ENCODE measurements around the gene NALCN. TPM values are rescaled to one million over a fixed set of nuclear protein-coding genes. Genes with fewer than 3 reads are reported as not detected.
A peak's percentile ranks its signal among the peaks of the same experiment; 100 is the strongest.

NALCN gene
- total RNA-seq: 10 to 100 TPM; 26.9 to 28.6 TPM

DNA sequence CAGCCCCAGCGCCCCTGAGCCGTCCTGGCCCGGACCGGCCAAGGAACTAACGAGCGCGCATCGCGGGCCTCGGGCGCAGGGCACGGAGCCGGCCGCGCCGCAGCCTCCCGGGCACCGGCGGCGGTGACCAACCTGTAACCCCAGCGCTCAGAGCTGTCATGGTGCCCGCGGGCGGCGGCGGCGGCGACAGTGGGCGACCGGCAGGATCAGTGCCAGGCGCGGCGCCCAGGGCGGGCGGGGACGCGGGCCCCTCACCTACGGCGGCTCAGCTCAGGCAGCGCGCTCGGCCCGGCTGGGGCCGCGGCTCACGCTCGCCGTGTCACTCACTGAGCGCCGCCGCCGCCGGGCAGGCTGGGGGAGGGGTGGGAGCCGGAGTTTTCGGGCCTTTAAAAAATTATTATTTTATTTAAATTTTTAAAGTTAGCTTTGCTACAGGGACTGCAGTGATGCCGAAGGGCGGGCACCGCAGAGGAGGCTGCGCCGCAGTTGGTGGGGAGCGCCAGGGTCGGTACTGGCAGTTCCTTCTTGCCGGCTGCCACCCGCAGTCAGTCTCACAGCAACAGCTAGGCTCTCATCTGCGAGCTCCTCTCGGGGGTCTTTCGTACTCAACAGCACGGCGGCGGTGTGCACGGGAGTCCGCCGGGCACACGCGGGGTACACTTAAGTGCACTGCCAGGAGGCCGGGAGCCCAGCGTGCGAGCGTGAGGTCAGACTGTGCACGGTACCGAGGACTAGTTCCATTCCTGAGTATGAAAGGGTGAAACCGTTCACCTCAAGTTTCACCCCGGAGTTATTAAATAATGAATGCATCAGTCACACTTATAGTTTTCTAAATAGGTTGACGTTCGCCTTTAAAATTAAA lies at the start of gene NALCN:
NALCN (minus strand) TSS at position 328 of the 862 bp plus-strand sequence. CDS start 17,382 bp downstream, outside the sequence.
- H3K27me3 ChIP-seq (replicated peaks; ENCODE audit: insufficient read depth): no peaks in the 10 kb centered on the region
- no peaks in the 10 kb centered on the region for H3K36me3 ChIP-seq
- TF ChIP-seq, protein P1, sequence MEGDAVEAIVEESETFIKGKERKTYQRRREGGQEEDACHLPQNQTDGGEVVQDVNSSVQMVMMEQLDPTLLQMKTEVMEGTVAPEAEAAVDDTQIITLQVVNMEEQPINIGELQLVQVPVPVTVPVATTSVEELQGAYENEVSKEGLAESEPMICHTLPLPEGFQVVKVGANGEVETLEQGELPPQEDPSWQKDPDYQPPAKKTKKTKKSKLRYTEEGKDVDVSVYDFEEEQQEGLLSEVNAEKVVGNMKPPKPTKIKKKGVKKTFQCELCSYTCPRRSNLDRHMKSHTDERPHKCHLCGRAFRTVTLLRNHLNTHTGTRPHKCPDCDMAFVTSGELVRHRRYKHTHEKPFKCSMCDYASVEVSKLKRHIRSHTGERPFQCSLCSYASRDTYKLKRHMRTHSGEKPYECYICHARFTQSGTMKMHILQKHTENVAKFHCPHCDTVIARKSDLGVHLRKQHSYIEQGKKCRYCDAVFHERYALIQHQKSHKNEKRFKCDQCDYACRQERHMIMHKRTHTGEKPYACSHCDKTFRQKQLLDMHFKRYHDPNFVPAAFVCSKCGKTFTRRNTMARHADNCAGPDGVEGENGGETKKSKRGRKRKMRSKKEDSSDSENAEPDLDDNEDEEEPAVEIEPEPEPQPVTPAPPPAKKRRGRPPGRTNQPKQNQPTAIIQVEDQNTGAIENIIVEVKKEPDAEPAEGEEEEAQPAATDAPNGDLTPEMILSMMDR (IDR thresholded peaks at IDR 0.05): no peak
- no peaks in the 10 kb centered on the region for H3K9me3 ChIP-seq
- H3K27ac ChIP-seq: peak within 1 kb of the TSS; percentile 75 to 76
- peaks cover 0 to 6% of the 10 kb centered on the region in 2 donors for H3K4me1 ChIP-seq (ENCODE audit: control insufficient read depth in 1 of 2, low read depth in 2 of 2)
- peak within 1 kb of the TSS; percentile 85 for H3K4me3 ChIP-seq
- ATAC-seq (ENCODE audit: insufficient number of reproducible peaks, low FRiP score, low read depth) (peak; percentile 33), DNase-seq (ENCODE audit: low spot score) (no peak)

DNA sequence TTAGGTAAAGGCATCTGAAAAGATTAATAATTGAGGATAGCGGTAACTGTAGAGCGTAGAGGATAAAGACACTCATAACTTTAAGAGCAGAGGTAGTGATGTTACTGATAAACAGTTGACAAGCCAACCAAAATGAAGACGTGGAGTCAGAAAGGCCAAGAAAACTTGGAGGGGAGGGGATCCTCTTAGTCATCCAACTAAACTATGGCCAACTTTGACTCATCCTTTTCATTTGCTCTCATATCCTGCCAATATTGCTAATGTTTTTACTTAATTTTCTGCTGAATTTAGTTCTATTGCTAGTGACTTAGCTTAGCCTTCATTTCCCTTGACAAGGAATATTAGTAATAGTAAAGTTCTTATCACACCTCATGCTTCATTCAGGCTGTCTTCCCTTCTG lies 49.6 kb upstream of the NALCN start:
- no peak for DNase-seq (ENCODE audit: low spot score)
- TF ChIP-seq, protein P1 (IDR thresholded peaks at IDR 0.05): no peak
- H3K4me1 ChIP-seq (ENCODE audit: control insufficient read depth in 1 of 2, low read depth in 2 of 2): peaks cover 8 to 51% of the 10 kb centered on the region in 2 donors
- no peak for ATAC-seq (ENCODE audit: insufficient number of reproducible peaks, low FRiP score, low read depth)
- H3K4me3 ChIP-seq: no peak overlapping the region
- H3K9me3 ChIP-seq: no peaks in the 10 kb centered on the region
- no peaks in the 10 kb centered on the region for H3K27me3 ChIP-seq (replicated peaks; ENCODE audit: insufficient read depth)
- H3K36me3 ChIP-seq: no peaks in the 10 kb centered on the region
- H3K27ac ChIP-seq: no peak overlapping the region

DNA sequence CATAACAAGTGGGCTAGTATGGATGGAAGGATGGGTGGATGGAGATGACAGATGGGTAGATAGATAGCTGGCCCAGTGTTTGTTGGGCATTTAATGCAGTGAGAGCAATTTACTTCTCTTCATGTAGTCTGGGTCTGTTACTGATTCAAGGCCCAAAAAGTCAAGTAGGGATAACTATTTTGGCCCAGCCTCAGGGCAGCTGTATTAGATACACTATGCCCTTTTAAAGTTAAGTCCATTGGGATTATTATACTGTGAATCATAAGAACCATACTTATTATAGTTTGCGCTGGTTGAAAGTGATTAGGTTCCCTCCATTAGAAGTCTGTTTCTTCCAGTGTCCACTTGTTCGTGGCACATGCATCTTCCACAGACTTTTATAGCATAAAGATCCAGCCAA lies 40.9 kb upstream of the NALCN start:
- DNase-seq (ENCODE audit: low spot score) (no peak), ATAC-seq (ENCODE audit: insufficient number of reproducible peaks, low FRiP score, low read depth) (no peak)
- Histone ChIP-seq H3K4me1 (ENCODE audit: control insufficient read depth in 1 of 2, low read depth in 2 of 2) (peaks cover 22 to 54% of the 10 kb centered on the region in 2 donors), H3K4me3 (peak overlapping the region; percentile 29), H3K9me3 (no peaks in the 10 kb centered on the region), H3K27me3 (replicated peaks; ENCODE audit: insufficient read depth) (no peaks in the 10 kb centered on the region), H3K27ac (peak overlapping the region; percentile 84 to 90), H3K36me3 (no peaks in the 10 kb centered on the region)
- TF ChIP-seq, protein P1 (IDR thresholded peaks at IDR 0.05): no peak

DNA sequence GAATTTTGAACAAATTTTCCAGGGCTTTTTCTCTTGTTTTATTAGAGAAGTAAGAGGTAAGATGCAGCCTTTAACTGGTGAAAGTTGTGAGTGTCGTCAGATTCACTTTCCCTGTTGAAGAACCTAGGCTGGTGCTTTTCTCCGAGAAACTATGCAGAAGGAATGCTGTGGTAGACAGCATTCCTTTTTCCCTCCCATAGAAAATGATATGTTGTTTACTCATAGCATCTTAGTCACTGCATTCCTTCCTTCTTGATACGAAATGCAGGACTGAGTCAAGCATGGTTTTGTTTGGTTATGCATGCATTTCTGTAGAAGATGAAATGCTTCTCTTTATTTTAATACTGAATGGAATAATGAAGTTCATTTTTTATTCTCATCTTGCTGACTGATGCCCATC lies 39.6 kb upstream of the NALCN start:
- ATAC-seq (ENCODE audit: insufficient number of reproducible peaks, low FRiP score, low read depth): no peak
- peak overlapping the region; percentile 82 for H3K4me3 ChIP-seq
- peaks cover 24 to 56% of the 10 kb centered on the region in 2 donors for H3K4me1 ChIP-seq (ENCODE audit: control insufficient read depth in 1 of 2, low read depth in 2 of 2)
- DNase-seq (ENCODE audit: low spot score): no peak
- TF ChIP-seq, protein P1 (IDR thresholded peaks at IDR 0.05): no peak
- no peaks in the 10 kb centered on the region for H3K27me3 ChIP-seq (replicated peaks; ENCODE audit: insufficient read depth)
- H3K27ac ChIP-seq: peak overlapping the region; percentile 84 to 90
- no peaks in the 10 kb centered on the region for H3K36me3 ChIP-seq
- no peaks in the 10 kb centered on the region for H3K9me3 ChIP-seq

DNA sequence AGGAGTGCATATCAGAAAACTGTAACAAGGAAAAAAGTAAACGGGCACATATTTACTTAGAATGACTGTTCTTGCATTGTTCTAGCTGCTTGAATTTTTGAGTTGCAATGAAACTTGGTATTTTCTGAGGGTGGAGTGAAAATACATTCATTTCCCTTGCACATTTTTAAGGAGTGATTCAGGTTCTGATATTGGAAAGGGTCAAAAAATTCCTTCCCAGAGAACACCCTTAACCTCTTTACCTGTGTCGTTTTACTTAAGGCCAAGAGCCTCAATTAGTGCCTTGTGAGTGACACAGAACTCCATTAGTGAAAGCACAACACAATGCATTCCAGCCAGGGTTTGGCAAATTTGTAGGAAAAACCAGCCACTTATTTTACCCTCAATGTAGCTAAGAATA lies 38.5 kb upstream of the NALCN start:
- Histone ChIP-seq H3K4me3 (peak overlapping the region; percentile 82), H3K27me3 (replicated peaks; ENCODE audit: insufficient read depth) (no peaks in the 10 kb centered on the region), H3K4me1 (ENCODE audit: control insufficient read depth in 1 of 2, low read depth in 2 of 2) (peaks cover 35 to 63% of the 10 kb centered on the region in 2 donors), H3K36me3 (no peaks in the 10 kb centered on the region), H3K9me3 (no peaks in the 10 kb centered on the region), H3K27ac (peak overlapping the region; percentile 84 to 90)
- ATAC-seq (ENCODE audit: insufficient number of reproducible peaks, low FRiP score, low read depth) (peak; percentile 5), DNase-seq (ENCODE audit: low spot score) (no peak)
- TF ChIP-seq, protein P1 (IDR thresholded peaks at IDR 0.05): no peak
